HepG2 (cell line): Measurements from ENCODE around the gene PAXX. TPM values are rescaled to one million over a fixed set of nuclear protein-coding genes. Genes with fewer than 3 reads are reported as not detected.

Experiments used
- ATAC-seq: fragments of 200-7000 bp; cut with Tn5 transposase; 3 replicates; pipeline ENCODE4 v1.9.1; 2020; ENCODE audit warnings: mild to moderate bottlenecking, moderate library complexity
- BruUV-seq: library from RNA; stranded (reverse); fragments of 400-500 nt; replicated peaks from 2 replicates; lab custom pipeline; 2021; lab: Mats Ljungman, UMichigan
- CTCF ChIA-PET: fragments of 300-600 bp; formaldehyde crosslinking; extraction: SDS; loops from one replicate; lab custom pipeline; 2021; ENCODE audit warnings: low total read pairs, inconsistent platforms, low intra/inter-chr PET ratio; lab: Yijun Ruan, JAX
- POLR2A ChIA-PET: fragments of 350-600 bp; sonication (Branson Sonifier 250); formaldehyde crosslinking; loops from one replicate; lab custom pipeline; 2020; ENCODE audit warnings: antibody characterized with exemption, inconsistent platforms; lab: Yijun Ruan, JAX
- DNase-seq: peaks from one replicate; pipeline ENCODE4 v3.0.0-alpha.2; 2015; ENCODE audit warnings: low spot score
- FAIRE-seq: peaks from 3 replicates; lab custom pipeline; 2011; peaks lifted over from hg19 to GRCh38; lab: Jason Lieb, UNC
- H2AFZ ChIP-seq: one replicate; pipeline ENCODE4 v1.6.1; 2011; ENCODE audit warnings: low read length, inconsistent platforms
- H3K27ac ChIP-seq: fragments of 300-600 bp; 3 replicates; pipeline ENCODE4 v1.8.0; 2011; ENCODE audit warnings: mixed run types, mild to moderate bottlenecking, mixed read lengths, low read length, inconsistent platforms; ENCODE audit not compliant: insufficient read depth; ENCODE audit errors: extremely low read length
- H3K27me3 ChIP-seq, 2 experiments: fragments of 200-600 bp in 1 of 2; 2 replicates in 1 of 2; 3 replicates in 1 of 2; pipeline versions ENCODE4 v1.6.0 to v1.8.0; 2011; ENCODE audit warnings: low read length in 2 of 2, mild to moderate bottlenecking in 2 of 2, moderate library complexity in 2 of 2, inconsistent platforms in 1 of 2; ENCODE audit not compliant: insufficient read depth in 2 of 2, control insufficient read depth in 1 of 2
- H3K36me3 ChIP-seq, 2 experiments: fragments of 200-600 bp in 1 of 2; replicated peaks in 1 of 2; 2 replicates in 1 of 2; 3 replicates in 1 of 2; pipeline versions ENCODE4 v1.5.1 to v1.8.0; 2011; ENCODE audit warnings: low read length in 2 of 2, inconsistent platforms in 1 of 2; ENCODE audit not compliant: insufficient read depth in 2 of 2, control insufficient read depth in 1 of 2
- H3K4me1 ChIP-seq: 2 replicates; pipeline ENCODE4 v1.5.1; 2012; ENCODE audit warnings: low read length, inconsistent platforms; ENCODE audit not compliant: insufficient read depth
- H3K4me2 ChIP-seq: 2 replicates; pipeline ENCODE4 v1.6.0; 2011; ENCODE audit warnings: low read depth, low read length, inconsistent platforms
- H3K4me3 ChIP-seq, 3 experiments: fragments of 200-600 bp in 1 of 3; sonication (generic), shearing (Covaris generic) in 1 of 3; replicated peaks in 1 of 3; 2 replicates each; pipeline ENCODE4 v1.5.1; 2011 to 2016; ENCODE audit warnings: low read length in 3 of 3, inconsistent platforms in 2 of 3, low read depth in 2 of 3, mild to moderate bottlenecking in 2 of 3, control low read depth in 1 of 3, mixed read lengths in 1 of 3; ENCODE audit not compliant: insufficient read depth in 1 of 3
- H3K79me2 ChIP-seq: one replicate; pipeline ENCODE4 v1.6.1; 2011; ENCODE audit warnings: low read length, inconsistent platforms; ENCODE audit not compliant: insufficient read depth
- H3K9ac ChIP-seq: 2 replicates; pipeline ENCODE4 v1.6.0; 2011; ENCODE audit warnings: mild to moderate bottlenecking, low read depth, low read length, inconsistent platforms; ENCODE audit not compliant: insufficient read depth
- H3K9me3 ChIP-seq: 2 replicates; pipeline ENCODE4 v1.5.1; 2012; ENCODE audit warnings: mild to moderate bottlenecking, low read length
- H4K20me1 ChIP-seq: 2 replicates; pipeline ENCODE4 v1.6.0; 2011; ENCODE audit warnings: inconsistent platforms, mild to moderate bottlenecking, low read length, moderate library complexity; ENCODE audit not compliant: insufficient read depth
- AGO1 ChIP-seq: fragments of 200-400 bp; formaldehyde crosslinking; IDR thresholded peaks from 2 replicates; pipeline ENCODE4 v1.6.1; 2017; ENCODE audit warnings: mild to moderate bottlenecking, low read depth, low read length, moderate library complexity; ENCODE audit not compliant: poor library complexity, severe bottlenecking
- RFX5 ChIP-seq: IDR thresholded peaks from 2 replicates; pipeline ENCODE4 v1.6.1; 2011; ENCODE audit warnings: low read depth, low read length, improper control_type of control experiment
- SOX13 ChIP-seq, 3 experiments: fragments of 450-650 bp in 1 of 3; sonication (generic) in 1 of 3; formaldehyde crosslinking in 1 of 3; IDR thresholded peaks in 2 of 3; conservative IDR thresholded peaks in 1 of 3; 2 replicates each; pipeline versions ENCODE4 v1.5.0 to v1.6.1; 2016 to 2020; ENCODE audit warnings: antibody characterized with exemption in 1 of 3, mild to moderate bottlenecking in 1 of 3, missing compliant biosample characterization in 1 of 3, missing genetic modification reagents in 1 of 3, moderate library complexity in 1 of 3
- ZNF24 ChIP-seq: fragments of 450-650 bp; IDR thresholded peaks from 2 replicates; pipeline ENCODE4 v1.6.1; 2017; ENCODE audit warnings: antibody characterized with exemption, mild to moderate bottlenecking
- ZNF367 ChIP-seq: sonication (generic); formaldehyde crosslinking; IDR thresholded peaks from 2 replicates; pipeline ENCODE4 v1.4.0; 2020; ENCODE audit warnings: missing genetic modification reagents, borderline replicate concordance
- ZNF550 ChIP-seq: sonication (generic); formaldehyde crosslinking; IDR thresholded peaks from 2 replicates; pipeline ENCODE4 v1.4.0; 2020; ENCODE audit warnings: mild to moderate bottlenecking, missing genetic modification reagents, borderline replicate concordance
- WGBS: methylation state at CpG from one replicate; pipeline ENCODE4 v1.1.6; 2017; ENCODE audit warnings: low lambda C conversion rate; 5-methylcytosine and 5-hydroxymethylcytosine counted together
- in situ Hi-C: cut with HindIII; loops from 2 replicates; pipeline ENCODE4 v1.10.0; 2017; ENCODE audit warnings: low pct_unique_long_range_greater_than_20kb; ENCODE audit not compliant: extremely low pct_ligation_motif_present
- intact Hi-C: fragments of 100-400 bp; cut with micrococcal nuclease; formaldehyde crosslinking; loops from one replicate; pipeline ENCODE4 v1.10.0; 2022; ENCODE audit not compliant: unreplicated experiment
- polyA plus RNA-seq, 8 experiments: library from polyadenylated mRNA; depleted of rRNA in 3 of 8; stranded (reverse) in 7 of 8; unstranded in 1 of 8; fragments of >200 nt; fragmentation: Illumina TruSeq in 4 of 8; extraction: Trizol in 4 of 8; gene quantifications; 2 replicates each; pipeline versions ENCODE4 v1.2.1 to v1.2.3, GENCODE V29; 2011 to 2016; ENCODE audit warnings: low read depth in 4 of 8, missing spikeins in 1 of 8, mixed read lengths in 1 of 8; ENCODE audit not compliant: insufficient read depth in 1 of 8
- total RNA-seq, 5 experiments: library from RNA; depleted of rRNA; stranded (reverse); fragments of >200 nt; fragmentation: Illumina TruSeq; extraction: Trizol; gene quantifications; 2 replicates each; pipeline ENCODE4 v1.2.3, GENCODE V29; 2016; ENCODE audit warnings: low read depth in 1 of 5
- TF ChIP-seq, protein P1 (sequence below): IDR thresholded peaks from 2 replicates; pipeline ENCODE4 v1.6.1; 2016; ENCODE audit warnings: low read depth, borderline replicate concordance

The PAXX gene
- total and polyA plus RNA-seq, 2 of the 13 experiments (the other 11 are each of a cell fraction or from before 2014, with no cell fraction given): 14.0 to 31.9 TPM

DNA sequence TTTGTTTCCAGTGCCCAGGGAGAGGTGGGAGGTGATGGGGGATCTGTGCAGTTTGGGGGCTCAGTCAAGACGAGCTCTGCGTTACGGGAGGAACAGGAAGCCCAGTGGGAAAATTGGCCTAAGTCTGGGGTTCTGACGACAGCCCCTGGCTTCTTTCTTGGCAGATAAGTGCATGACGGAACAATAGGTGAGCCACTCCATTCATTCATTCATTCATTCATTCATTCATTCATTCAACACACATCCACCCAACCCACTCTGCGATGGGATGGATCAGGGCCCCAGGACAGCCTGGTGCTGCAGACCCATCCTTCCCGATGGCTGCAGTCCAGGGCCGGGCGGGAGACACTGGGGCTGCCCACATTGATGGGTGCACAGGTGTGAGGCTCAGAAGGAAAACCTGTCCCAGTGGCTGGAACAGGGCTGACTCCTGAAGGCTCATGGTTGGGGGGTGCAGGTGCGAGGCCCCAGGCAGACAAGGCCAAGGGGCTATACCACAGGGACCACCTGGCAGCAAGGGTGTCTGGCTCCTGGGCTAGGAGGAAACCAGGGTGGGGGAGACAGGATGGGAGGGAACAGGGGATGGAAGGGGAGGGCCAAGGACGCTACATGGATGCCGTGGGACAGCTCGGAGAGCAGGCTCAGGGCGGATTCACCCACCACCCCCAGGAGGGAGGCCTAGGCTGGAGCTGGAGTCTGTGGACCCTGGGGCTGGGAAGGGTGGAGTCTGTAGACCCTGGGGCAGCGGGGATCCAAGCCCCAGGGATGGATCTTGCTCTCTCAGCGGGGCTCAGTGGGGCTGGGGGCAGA, 11.3 kb upstream of the PAXX start:
- Histone ChIP-seq H3K27ac (no peak overlapping the region), H3K9me3 (no peaks in the 10 kb centered on the region), H3K9ac (no peak overlapping the region), H2AFZ (no peak overlapping the region), H3K4me1 (peaks cover 39% of the 10 kb centered on the region), H3K4me3 (no peak overlapping the region; a peak in 1 of 6 replicates), H3K27me3 (peaks cover 6 to 55% of the 10 kb centered on the region in 2 experiments; a peak in 4 of 5 replicates), H3K4me2 (no peak overlapping the region; the same call in 1 of the 2 replicates), H3K79me2 (no peaks in the 10 kb centered on the region), H3K36me3 (no peaks in the 10 kb centered on the region), H4K20me1 (no peaks in the 10 kb centered on the region)
- POLR2A ChIA-PET: no interaction called here
- DNase-seq: no peak
- FAIRE-seq: no peak
- CTCF ChIA-PET: no interaction called here
- 48% methylated on average over 13 of the region's 16 CpGs for WGBS
- no peak for ATAC-seq
- no peak for TF ChIP-seq SOX13 (IDR thresholded peaks at IDR 0.05)
- TF ChIP-seq SOX13 (CRISPR knock-in tag; conservative IDR thresholded peaks at IDR 0.05 in 1 of 2, IDR thresholded peaks at IDR 0.05 in 1 of 2): no peak
- peak; percentile 59; the same call in 1 of the 2 replicates for TF ChIP-seq ZNF24
- TF ChIP-seq, protein P1, sequence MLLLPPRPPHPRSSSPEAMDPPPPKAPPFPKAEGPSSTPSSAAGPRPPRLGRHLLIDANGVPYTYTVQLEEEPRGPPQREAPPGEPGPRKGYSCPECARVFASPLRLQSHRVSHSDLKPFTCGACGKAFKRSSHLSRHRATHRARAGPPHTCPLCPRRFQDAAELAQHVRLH (CRISPR knock-in tag): no peak
- TF ChIP-seq ZNF550: no peak
- no peak for TF ChIP-seq RFX5
- no peak for TF ChIP-seq ZNF367 (CRISPR knock-in tag)
- no peak for TF ChIP-seq AGO1
- in situ Hi-C loops (no loop called here), intact Hi-C loops (no loop called here)
- BruUV-seq: no TSS peak
